Ascending aorta (tissue), 2 donors: ENCODE data around the gene YKT6. TPM values are rescaled to one million over a fixed set of nuclear protein-coding genes. Genes with fewer than 3 reads are reported as not detected.

Experiments
- DNase-seq, 2 donors: peaks; one replicate each; pipeline ENCODE4 v3.0.0-alpha.2; 2019; ENCODE audit warnings: low spot score in 2 of 2
- H3K27ac ChIP-seq, 2 donors: fragments of 200-600 bp; sonication (generic); one replicate each; pipeline ENCODE4 v1.5.1; 2016 to 2017; ENCODE audit warnings: mild to moderate bottlenecking in 1 of 2
- H3K27me3 ChIP-seq: fragments of 200-600 bp; sonication (generic); one replicate; pipeline ENCODE4 v1.5.1; 2017
- H3K36me3 ChIP-seq, 2 donors: fragments of 200-600 bp; sonication (generic); one replicate each; pipeline ENCODE4 v1.5.1; 2016
- H3K4me1 ChIP-seq, 2 donors: fragments of 200-600 bp; sonication (generic); one replicate each; pipeline ENCODE4 v1.5.1; 2016 to 2017; ENCODE audit warnings: mild to moderate bottlenecking in 1 of 2
- H3K4me3 ChIP-seq, 2 donors: fragments of 200-600 bp; sonication (generic); one replicate each; pipeline ENCODE4 v1.5.1; 2016 to 2017; ENCODE audit warnings: mild to moderate bottlenecking in 1 of 2
- H3K9me3 ChIP-seq, 2 donors: fragments of 200-600 bp; sonication (generic); one replicate each; pipeline ENCODE4 v1.5.1; 2016
- CTCF ChIP-seq, 3 experiments: fragments of 200-600 bp in 2 of 3; fragments of 450-650 bp in 1 of 3; sonication (generic) in 2 of 3; IDR thresholded peaks; one replicate each; pipeline ENCODE4 v1.5.1; 2016 to 2019; ENCODE audit warnings: antibody characterized with exemption in 3 of 3, mild to moderate bottlenecking in 1 of 3, moderate library complexity in 1 of 3
- intact Hi-C: fragments of 100-400 bp; cut with DNase I; formaldehyde crosslinking; loops from one replicate; pipeline ENCODE4 v1.15.1; 2023
- total RNA-seq: library from RNA; depleted of rRNA; stranded (reverse); fragments of >200 nt; gene quantifications from one replicate; pipeline ENCODE4 v1.1.0, GENCODE V29; 2016

Gene YKT6
- total RNA-seq, 1 donor from 2014 or later: 40.1 TPM

- H3K27ac ChIP-seq: no peak overlapping the region
- H3K36me3 ChIP-seq: no peaks in the 10 kb centered on the region
- no peaks in the 10 kb centered on the region for H3K4me1 ChIP-seq
- intact Hi-C loops: no loop called here
- H3K4me3 ChIP-seq: no peak overlapping the region
- peak in 1 of 2 donors; percentile 38 for DNase-seq
- TF ChIP-seq CTCF (IDR thresholded peaks at IDR 0.05): no peak
- H3K27me3 ChIP-seq: no peaks in the 10 kb centered on the region
- H3K9me3 ChIP-seq: no peaks in the 10 kb centered on the region
Measured at GRCh38 chr7:44158873-44159631, 41.7 kb upstream of the YKT6 start.

GRCh38 chr7:44159824-44160630, 40.8 kb upstream of the YKT6 start:
- peak in 1 of 2 donors; percentile 40 for DNase-seq
- intact Hi-C loops: no loop called here
- Histone ChIP-seq H3K9me3 (no peaks in the 10 kb centered on the region), H3K27ac (no peak overlapping the region), H3K4me3 (no peak overlapping the region), H3K27me3 (no peaks in the 10 kb centered on the region), H3K36me3 (no peaks in the 10 kb centered on the region), H3K4me1 (no peaks in the 10 kb centered on the region)
- TF ChIP-seq CTCF (IDR thresholded peaks at IDR 0.05): no peak

DNA sequence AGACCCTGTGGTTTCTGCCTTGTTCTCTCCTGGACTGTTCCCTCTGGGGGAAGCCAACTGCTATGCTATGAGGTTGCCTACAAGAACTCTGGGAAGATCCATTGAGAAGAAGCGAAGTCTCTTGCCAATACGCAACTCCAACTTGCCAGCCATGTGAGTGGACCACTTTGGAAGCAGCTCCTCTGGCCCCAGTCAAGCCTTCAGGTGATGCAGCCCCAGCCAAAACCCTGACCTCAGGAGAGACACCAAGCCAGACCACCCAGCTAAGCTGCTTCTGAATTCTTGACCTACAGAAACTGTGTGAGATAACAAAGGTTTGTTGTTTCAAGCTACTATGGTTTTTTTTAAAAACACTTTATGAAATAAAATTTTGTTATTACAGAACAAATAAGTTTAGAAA, 39.4 kb upstream of the YKT6 start:
- no peak overlapping the region for H3K27ac ChIP-seq
- no peaks in the 10 kb centered on the region for H3K36me3 ChIP-seq
- DNase-seq: no peak
- no peak overlapping the region for H3K4me3 ChIP-seq
- intact Hi-C loops: no loop called here
- H3K9me3 ChIP-seq: no peaks in the 10 kb centered on the region
- TF ChIP-seq CTCF (IDR thresholded peaks at IDR 0.05): no peak
- no peaks in the 10 kb centered on the region for H3K4me1 ChIP-seq
- no peaks in the 10 kb centered on the region for H3K27me3 ChIP-seq

GRCh38 chr7:44162179-44162578, 38.6 kb upstream of the YKT6 start:
- no peaks in the 10 kb centered on the region for H3K4me1 ChIP-seq
- no peaks in the 10 kb centered on the region for H3K36me3 ChIP-seq
- no peaks in the 10 kb centered on the region for H3K9me3 ChIP-seq
- H3K27ac ChIP-seq: no peak overlapping the region
- intact Hi-C loops: no loop called here
- peak in 1 of 2 donors; percentile 55 for DNase-seq
- no peak overlapping the region for H3K4me3 ChIP-seq
- no peak for TF ChIP-seq CTCF (IDR thresholded peaks at IDR 0.05)
- no peaks in the 10 kb centered on the region for H3K27me3 ChIP-seq

GRCh38 chr7:44162785-44163395, 37.9 kb upstream of the YKT6 start:
- no peak for TF ChIP-seq CTCF (IDR thresholded peaks at IDR 0.05)
- no peaks in the 10 kb centered on the region for H3K9me3 ChIP-seq
- no peak for DNase-seq
- H3K27ac ChIP-seq: no peak overlapping the region
- no peak overlapping the region for H3K4me3 ChIP-seq
- H3K36me3 ChIP-seq: no peaks in the 10 kb centered on the region
- intact Hi-C loops: no loop called here
- no peaks in the 10 kb centered on the region for H3K4me1 ChIP-seq
- H3K27me3 ChIP-seq: no peaks in the 10 kb centered on the region
